ENCODE data around the gene RHOV. TPM values are rescaled to one million over a fixed set of nuclear protein-coding genes. Genes with fewer than 3 reads are reported as not detected.

RHOV gene
- polyA plus RNA-seq, 3 donors, result 1.4 to 1.7 (median 1.4) TPM

GRCh38 chr15:40823572-40824343, 50.3 kb downstream of the RHOV start:
- DNase-seq (ENCODE audit: low read depth in 3 of 3, low spot score in 2 of 3), result no peak

Other genes starting within 250 kb of the RHOV start
- 10 to 100 TPM; 13.3 to 17.7 (median 14.9) TPM for gene RAD51, start 179.1 kb downstream of the RHOV start, polyA plus RNA-seq (ENCODE audit: insufficient read length in 3 of 3)
- gene RMDN3, start 119.0 kb downstream of the RHOV start, polyA plus RNA-seq (ENCODE audit: insufficient read length in 3 of 3), result 10 to 100 TPM; 35.4 to 39.2 (median 38.7) TPM
- gene GCHFR, start 110.2 kb downstream of the RHOV start, polyA plus RNA-seq (ENCODE audit: insufficient read length in 3 of 3), result 10 to 100 TPM; 31.9 to 44.8 (median 36.3) TPM
- 1 to 10 TPM; 1.7 to 1.9 (median 1.9) TPM for gene C15orf62, start 104.3 kb downstream of the RHOV start, polyA plus RNA-seq (ENCODE audit: insufficient read length in 3 of 3)
- 10 to 100 TPM; 25.7 to 27.9 (median 26.0) TPM for gene ZFYVE19, start 67.1 kb downstream of the RHOV start, polyA plus RNA-seq (ENCODE audit: insufficient read length in 3 of 3)
- gene DNAJC17, start 66.8 kb downstream of the RHOV start, polyA plus RNA-seq (ENCODE audit: insufficient read length in 3 of 3), result 10 to 100 TPM; 38.1 to 40.6 (median 38.5) TPM
- gene PPP1R14D, start 45.5 kb downstream of the RHOV start, polyA plus RNA-seq (ENCODE audit: insufficient read length in 3 of 3), result under 1 TPM; 0.22 to 0.47 (median 0.42) TPM
- 10 to 100 TPM; 60.3 to 71.1 (median 70.0) TPM for gene SPINT1, start 30.2 kb downstream of the RHOV start, polyA plus RNA-seq (ENCODE audit: insufficient read length in 3 of 3)
- 10 to 100 TPM; 15.9 to 17.7 (median 16.3) TPM for gene VPS18, start 20.2 kb upstream of the RHOV start, polyA plus RNA-seq (ENCODE audit: insufficient read length in 3 of 3)
- gene DLL4, start 55.1 kb upstream of the RHOV start, polyA plus RNA-seq (ENCODE audit: insufficient read length in 3 of 3), result 1 to 10 TPM; 6.6 to 9.1 (median 8.5) TPM
- 1 to 10 TPM; 2.5 to 3.9 (median 3.4) TPM for gene CHAC1, start 79.2 kb upstream of the RHOV start, polyA plus RNA-seq (ENCODE audit: insufficient read length in 3 of 3)
- 10 to 100 TPM; 23.4 to 25.8 (median 23.5) TPM for gene INO80, start 242.0 kb upstream of the RHOV start, polyA plus RNA-seq (ENCODE audit: insufficient read length in 3 of 3)

Data from right renal cortex interstitium (tissue), 3 donors.